GM15510 (cell line): ENCODE results near the gene MADD.

Experiments used
- POLR2A ChIP-seq: IDR thresholded peaks from 3 replicates; pipeline ENCODE4 v1.6.1; 2011; ENCODE audit warnings: borderline replicate concordance; ENCODE audit not compliant: insufficient read length; ENCODE audit errors: extremely low read depth

The MADD gene

GRCh38 chr11:47318166-47318565 is 48.2 kb downstream of the MADD start:
- TF ChIP-seq POLR2A, result no peak

GRCh38 chr11:47324520-47324919 is 54.6 kb downstream of the MADD start:
- no peak for TF ChIP-seq POLR2A

- no peak for TF ChIP-seq POLR2A
These were observed 55.5 kb downstream of the MADD start for GRCh38 chr11:47325271-47326041.

- no peak for TF ChIP-seq POLR2A
These were observed 56.3 kb downstream of the MADD start for GRCh38 chr11:47326198-47326597.

- TF ChIP-seq POLR2A, result no peak
These were observed 57.1 kb downstream of the MADD start for GRCh38 chr11:47327025-47327424.

- TF ChIP-seq POLR2A, result no peak
These were observed 58.0 kb downstream of the MADD start for GRCh38 chr11:47327949-47328348.

- TF ChIP-seq POLR2A, result no peak
These were observed 58.8 kb downstream of the MADD start for GRCh38 chr11:47328449-47329390.

- no peak for TF ChIP-seq POLR2A
These were observed 59.6 kb downstream of the MADD start for GRCh38 chr11:47329431-47329986.

- no peak for TF ChIP-seq POLR2A
These were observed 60.3 kb downstream of the MADD start for GRCh38 chr11:47329987-47330931.

GRCh38 chr11:47331454-47332302 is 61.7 kb downstream of the MADD start:
- no peak for TF ChIP-seq POLR2A

- no peak for TF ChIP-seq POLR2A
These were observed 62.4 kb downstream of the MADD start for GRCh38 chr11:47332303-47332711.

- no peak for TF ChIP-seq POLR2A
These were observed 63.0 kb downstream of the MADD start for GRCh38 chr11:47332791-47333525.

- no peak for TF ChIP-seq POLR2A
These were observed 63.6 kb downstream of the MADD start for GRCh38 chr11:47333526-47333845.
